A549 (cell line): Measurements from ENCODE around the gene TMPRSS12.
"Not testable (repeated sequence)": the region's sequence is repeated elsewhere in the genome, so short reads cannot be mapped to it uniquely, and the experiment has no call there.

Experiments
- CBX2 ChIP-seq: fragments of 200-600 bp; sonication (generic); IDR thresholded peaks from 2 replicates; pipeline ENCODE4 v1.6.1; 2016; ENCODE audit warnings: low read depth, mild to moderate bottlenecking, borderline replicate concordance
- POLR2A ChIP-seq: IDR thresholded peaks from 2 replicates; pipeline ENCODE4 v1.6.1; 2012; ENCODE audit warnings: mild to moderate bottlenecking, low read length
- TF ChIP-seq, protein P1 (sequence below): fragments of >200 bp; sonication (Bioruptor Twin); formaldehyde crosslinking; IDR thresholded peaks from 3 replicates; pipeline ENCODE4 v1.5.1; 2016
- TF ChIP-seq, protein P2 (sequence below): fragments of 200-600 bp; sonication (generic); IDR thresholded peaks from 2 replicates; pipeline ENCODE4 v1.6.1; 2016; ENCODE audit warnings: antibody characterized with exemption, mild to moderate bottlenecking, moderate library complexity

DNA sequence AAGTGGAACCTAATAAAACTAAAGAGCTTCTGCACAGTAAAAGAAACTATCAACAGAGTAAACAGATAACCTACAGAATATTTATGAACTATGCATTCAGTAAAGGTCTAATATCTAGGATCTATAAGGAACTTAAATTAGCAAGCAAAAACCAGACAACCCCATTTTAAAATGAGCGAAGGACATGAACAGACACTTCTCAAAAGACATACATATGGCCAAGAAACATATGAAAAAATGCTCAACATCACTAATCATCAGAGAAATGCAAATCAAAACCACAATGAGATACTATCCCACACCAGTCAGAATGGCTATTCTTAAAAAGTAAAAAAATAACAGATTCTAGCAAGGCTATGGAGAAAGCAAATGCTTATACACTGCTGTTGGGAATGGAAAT is 12.5 kb downstream of the TMPRSS12 start:
- TF ChIP-seq, protein P1, sequence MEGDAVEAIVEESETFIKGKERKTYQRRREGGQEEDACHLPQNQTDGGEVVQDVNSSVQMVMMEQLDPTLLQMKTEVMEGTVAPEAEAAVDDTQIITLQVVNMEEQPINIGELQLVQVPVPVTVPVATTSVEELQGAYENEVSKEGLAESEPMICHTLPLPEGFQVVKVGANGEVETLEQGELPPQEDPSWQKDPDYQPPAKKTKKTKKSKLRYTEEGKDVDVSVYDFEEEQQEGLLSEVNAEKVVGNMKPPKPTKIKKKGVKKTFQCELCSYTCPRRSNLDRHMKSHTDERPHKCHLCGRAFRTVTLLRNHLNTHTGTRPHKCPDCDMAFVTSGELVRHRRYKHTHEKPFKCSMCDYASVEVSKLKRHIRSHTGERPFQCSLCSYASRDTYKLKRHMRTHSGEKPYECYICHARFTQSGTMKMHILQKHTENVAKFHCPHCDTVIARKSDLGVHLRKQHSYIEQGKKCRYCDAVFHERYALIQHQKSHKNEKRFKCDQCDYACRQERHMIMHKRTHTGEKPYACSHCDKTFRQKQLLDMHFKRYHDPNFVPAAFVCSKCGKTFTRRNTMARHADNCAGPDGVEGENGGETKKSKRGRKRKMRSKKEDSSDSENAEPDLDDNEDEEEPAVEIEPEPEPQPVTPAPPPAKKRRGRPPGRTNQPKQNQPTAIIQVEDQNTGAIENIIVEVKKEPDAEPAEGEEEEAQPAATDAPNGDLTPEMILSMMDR: not testable (repeated sequence)
- not testable (repeated sequence) for TF ChIP-seq POLR2A, CBX2
- TF ChIP-seq, protein P2, sequence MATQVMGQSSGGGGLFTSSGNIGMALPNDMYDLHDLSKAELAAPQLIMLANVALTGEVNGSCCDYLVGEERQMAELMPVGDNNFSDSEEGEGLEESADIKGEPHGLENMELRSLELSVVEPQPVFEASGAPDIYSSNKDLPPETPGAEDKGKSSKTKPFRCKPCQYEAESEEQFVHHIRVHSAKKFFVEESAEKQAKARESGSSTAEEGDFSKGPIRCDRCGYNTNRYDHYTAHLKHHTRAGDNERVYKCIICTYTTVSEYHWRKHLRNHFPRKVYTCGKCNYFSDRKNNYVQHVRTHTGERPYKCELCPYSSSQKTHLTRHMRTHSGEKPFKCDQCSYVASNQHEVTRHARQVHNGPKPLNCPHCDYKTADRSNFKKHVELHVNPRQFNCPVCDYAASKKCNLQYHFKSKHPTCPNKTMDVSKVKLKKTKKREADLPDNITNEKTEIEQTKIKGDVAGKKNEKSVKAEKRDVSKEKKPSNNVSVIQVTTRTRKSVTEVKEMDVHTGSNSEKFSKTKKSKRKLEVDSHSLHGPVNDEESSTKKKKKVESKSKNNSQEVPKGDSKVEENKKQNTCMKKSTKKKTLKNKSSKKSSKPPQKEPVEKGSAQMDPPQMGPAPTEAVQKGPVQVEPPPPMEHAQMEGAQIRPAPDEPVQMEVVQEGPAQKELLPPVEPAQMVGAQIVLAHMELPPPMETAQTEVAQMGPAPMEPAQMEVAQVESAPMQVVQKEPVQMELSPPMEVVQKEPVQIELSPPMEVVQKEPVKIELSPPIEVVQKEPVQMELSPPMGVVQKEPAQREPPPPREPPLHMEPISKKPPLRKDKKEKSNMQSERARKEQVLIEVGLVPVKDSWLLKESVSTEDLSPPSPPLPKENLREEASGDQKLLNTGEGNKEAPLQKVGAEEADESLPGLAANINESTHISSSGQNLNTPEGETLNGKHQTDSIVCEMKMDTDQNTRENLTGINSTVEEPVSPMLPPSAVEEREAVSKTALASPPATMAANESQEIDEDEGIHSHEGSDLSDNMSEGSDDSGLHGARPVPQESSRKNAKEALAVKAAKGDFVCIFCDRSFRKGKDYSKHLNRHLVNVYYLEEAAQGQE: not testable (repeated sequence)
